ENCODE results near the gene TMPRSS4.

Gene TMPRSS4

DNA sequence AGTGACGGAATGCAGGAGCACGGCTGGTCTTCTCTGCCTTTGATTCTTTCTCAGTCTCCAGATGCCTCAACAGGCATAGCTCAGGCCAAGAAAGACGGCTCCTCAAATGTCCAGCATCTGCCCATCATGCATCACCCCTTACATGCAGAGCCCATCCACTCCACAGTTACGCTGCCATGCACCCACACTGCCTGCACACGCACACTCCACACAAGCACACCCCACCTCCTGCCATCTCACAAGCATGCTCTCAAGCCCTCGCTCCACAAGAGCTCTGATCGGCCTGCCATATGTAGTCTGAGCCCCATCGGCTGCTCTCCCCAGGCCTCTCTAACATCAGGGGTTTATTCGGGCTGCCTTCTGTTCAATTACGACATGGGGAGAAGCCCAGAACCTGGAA, 56.9 kb downstream of the TMPRSS4 start:
- Histone ChIP-seq H3K27ac (no peak overlapping the region), H3K27me3 (ENCODE audit: control insufficient read depth, insufficient read depth, low read length) (no peaks in the 10 kb centered on the region), H3K9me3 (ENCODE audit: control insufficient read depth, low read length) (no peaks in the 10 kb centered on the region), H3K9ac (no peak overlapping the region), H3K4me3 (ENCODE audit: low read depth, low read length) (no peak overlapping the region), H3K4me1 (no peaks in the 10 kb centered on the region), H2AFZ (no peak overlapping the region), H3K36me3 (ENCODE audit: control insufficient read depth, insufficient read depth, low read length) (no peaks in the 10 kb centered on the region), H3K79me2 (no peaks in the 10 kb centered on the region), H3K4me2 (ENCODE audit: low read length) (no peak overlapping the region)
- TF ChIP-seq, protein P1, sequence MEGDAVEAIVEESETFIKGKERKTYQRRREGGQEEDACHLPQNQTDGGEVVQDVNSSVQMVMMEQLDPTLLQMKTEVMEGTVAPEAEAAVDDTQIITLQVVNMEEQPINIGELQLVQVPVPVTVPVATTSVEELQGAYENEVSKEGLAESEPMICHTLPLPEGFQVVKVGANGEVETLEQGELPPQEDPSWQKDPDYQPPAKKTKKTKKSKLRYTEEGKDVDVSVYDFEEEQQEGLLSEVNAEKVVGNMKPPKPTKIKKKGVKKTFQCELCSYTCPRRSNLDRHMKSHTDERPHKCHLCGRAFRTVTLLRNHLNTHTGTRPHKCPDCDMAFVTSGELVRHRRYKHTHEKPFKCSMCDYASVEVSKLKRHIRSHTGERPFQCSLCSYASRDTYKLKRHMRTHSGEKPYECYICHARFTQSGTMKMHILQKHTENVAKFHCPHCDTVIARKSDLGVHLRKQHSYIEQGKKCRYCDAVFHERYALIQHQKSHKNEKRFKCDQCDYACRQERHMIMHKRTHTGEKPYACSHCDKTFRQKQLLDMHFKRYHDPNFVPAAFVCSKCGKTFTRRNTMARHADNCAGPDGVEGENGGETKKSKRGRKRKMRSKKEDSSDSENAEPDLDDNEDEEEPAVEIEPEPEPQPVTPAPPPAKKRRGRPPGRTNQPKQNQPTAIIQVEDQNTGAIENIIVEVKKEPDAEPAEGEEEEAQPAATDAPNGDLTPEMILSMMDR (IDR thresholded peaks at IDR 0.05), result no peak

DNA sequence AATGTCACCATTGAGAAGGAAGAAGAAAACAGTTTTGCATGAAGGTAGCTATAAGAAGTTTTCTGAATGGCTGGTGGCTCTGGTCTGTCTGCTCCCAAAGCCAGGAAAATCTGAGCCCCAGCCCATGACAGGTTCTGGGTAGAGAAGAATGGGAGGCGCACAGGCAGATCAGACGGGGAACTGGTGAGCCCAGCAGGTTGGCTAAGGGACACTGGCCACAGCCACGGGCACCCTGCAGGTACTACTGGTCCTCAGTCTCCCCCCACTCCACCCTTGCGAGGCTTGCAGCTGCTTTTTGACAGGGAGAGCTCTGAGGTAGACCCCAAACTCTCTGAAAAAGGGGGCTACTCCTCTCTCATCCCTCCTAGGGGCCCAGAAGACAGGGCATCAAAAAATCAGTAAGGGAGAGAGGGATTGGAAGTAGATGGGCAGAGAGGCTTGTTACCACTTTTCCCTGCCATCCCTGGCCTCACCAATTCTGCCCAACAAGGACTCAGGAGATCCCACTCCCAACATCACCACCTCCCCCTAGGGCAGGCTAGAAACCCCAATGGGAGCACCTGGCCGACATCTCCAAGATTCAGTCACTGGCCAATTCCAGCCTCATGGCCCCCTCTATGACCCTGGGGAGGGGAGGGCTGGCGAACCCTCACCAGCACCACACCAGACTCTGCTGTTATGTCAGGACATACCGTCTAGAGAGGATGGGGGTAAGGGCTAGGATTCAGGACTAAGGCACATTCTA, 58.3 kb downstream of the TMPRSS4 start:
- H3K4me3 ChIP-seq (ENCODE audit: low read depth, low read length), result no peak overlapping the region
- TF ChIP-seq, protein P1 (IDR thresholded peaks at IDR 0.05), result no peak
- no peak overlapping the region for H3K27ac ChIP-seq
- H3K9ac ChIP-seq, result no peak overlapping the region
- H3K9me3 ChIP-seq (ENCODE audit: control insufficient read depth, low read length), result no peaks in the 10 kb centered on the region
- no peaks in the 10 kb centered on the region for H3K4me1 ChIP-seq
- no peaks in the 10 kb centered on the region for H3K79me2 ChIP-seq
- H3K36me3 ChIP-seq (ENCODE audit: control insufficient read depth, insufficient read depth, low read length), result no peaks in the 10 kb centered on the region
- no peak overlapping the region for H2AFZ ChIP-seq
- no peak overlapping the region for H3K4me2 ChIP-seq (ENCODE audit: low read length)
- no peaks in the 10 kb centered on the region for H3K27me3 ChIP-seq (ENCODE audit: control insufficient read depth, insufficient read depth, low read length)

DNA sequence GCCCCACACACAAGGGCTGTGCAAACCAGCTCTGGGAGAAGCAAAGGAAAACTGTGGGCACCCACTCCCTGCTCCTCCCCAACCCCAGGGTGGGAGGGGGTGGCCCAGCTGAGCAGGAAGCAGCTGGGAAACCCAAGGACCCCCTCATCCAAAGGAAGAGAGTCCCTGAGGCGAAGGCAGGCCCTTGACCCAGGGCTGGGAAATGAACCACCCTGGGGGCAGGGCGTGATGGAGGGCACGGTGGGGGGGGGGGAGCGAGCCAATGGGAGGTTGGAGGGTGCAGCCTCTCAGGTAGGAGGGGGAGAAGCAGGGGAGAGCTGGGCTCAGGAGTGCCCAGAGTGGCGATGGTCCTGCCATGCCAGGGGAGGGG, 58.9 kb downstream of the TMPRSS4 start:
- Histone ChIP-seq H3K4me2 (ENCODE audit: low read length) (no peak overlapping the region), H3K9ac (no peak overlapping the region), H3K79me2 (no peaks in the 10 kb centered on the region), H3K36me3 (ENCODE audit: control insufficient read depth, insufficient read depth, low read length) (no peaks in the 10 kb centered on the region), H3K9me3 (ENCODE audit: control insufficient read depth, low read length) (no peaks in the 10 kb centered on the region), H3K4me1 (no peaks in the 10 kb centered on the region), H2AFZ (no peak overlapping the region), H3K4me3 (ENCODE audit: low read depth, low read length) (no peak overlapping the region), H3K27ac (no peak overlapping the region), H3K27me3 (ENCODE audit: control insufficient read depth, insufficient read depth, low read length) (no peaks in the 10 kb centered on the region)
- TF ChIP-seq, protein P1 (IDR thresholded peaks at IDR 0.05), result no peak

DNA sequence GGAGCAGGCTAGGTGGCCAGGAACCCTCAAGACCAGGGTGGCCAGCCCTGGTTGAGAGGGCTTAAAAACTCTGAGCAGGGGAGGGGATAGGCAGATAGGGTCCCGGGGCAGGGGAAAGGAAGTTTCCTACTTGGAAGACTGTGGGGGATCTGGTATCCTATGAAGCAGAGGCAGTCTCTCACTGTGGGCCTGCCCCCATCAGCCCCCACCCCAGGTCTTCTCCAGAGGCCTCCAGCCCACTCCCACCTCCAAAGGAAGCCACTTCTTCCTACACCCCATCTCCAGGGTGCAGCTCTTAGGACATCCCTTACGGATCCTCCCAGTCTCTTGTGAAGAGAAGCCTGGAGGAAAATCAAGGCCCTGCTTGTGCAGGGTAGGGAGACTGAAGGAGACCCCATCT, 59.5 kb downstream of the TMPRSS4 start:
- no peaks in the 10 kb centered on the region for H3K27me3 ChIP-seq (ENCODE audit: control insufficient read depth, insufficient read depth, low read length)

More for the DNA sequence above, 59.5 kb downstream of the TMPRSS4 start:
- TF ChIP-seq, protein P1 (IDR thresholded peaks at IDR 0.05), result no peak
- Histone ChIP-seq H3K36me3 (ENCODE audit: control insufficient read depth, insufficient read depth, low read length) (no peaks in the 10 kb centered on the region), H3K4me1 (no peaks in the 10 kb centered on the region), H3K79me2 (no peaks in the 10 kb centered on the region), H2AFZ (no peak overlapping the region), H3K27ac (no peak overlapping the region), H3K4me3 (ENCODE audit: low read depth, low read length) (no peak overlapping the region), H3K9me3 (ENCODE audit: control insufficient read depth, low read length) (no peaks in the 10 kb centered on the region), H3K4me2 (ENCODE audit: low read length) (no peak overlapping the region), H3K9ac (no peak overlapping the region)

All from parathyroid adenoma (tissue), 2 donors.